Heart left ventricle (tissue), 13 donors: Measurements from ENCODE around the gene CRMP1.

Source experiments
- CTCF ChIP-seq, 12 donors: fragments of 200-600 bp; sonication (generic) in 4 of 12; IDR thresholded peaks; one replicate each; pipeline versions ENCODE4 v1.5.0 to v1.8.0; 2018 to 2022; ENCODE audit warnings: antibody characterized with exemption in 12 of 12, mild to moderate bottlenecking in 5 of 12
- POLR2A ChIP-seq, 2 donors: fragments of 450-650 bp; IDR thresholded peaks; one replicate each; pipeline ENCODE4 v1.6.1; 2017; ENCODE audit warnings: antibody characterized with exemption in 2 of 2, mild to moderate bottlenecking in 2 of 2, moderate library complexity in 2 of 2
- donor health status: ischemic (EF 13 %, LVEDD 7.1; RV severe dilation, severe dysfunction).
- donor health status: DM: no; HTN: yes; CAD: no.
- donor health status: DM: no; HTN: no; CAD: no.
- donor health status: ischemic (EF 25% LVEDD 6.9; RV normal size, moderate dysfunction).
- donor health status: ischemic (EF 25% LVEDD 5.7; RV mildly dilated, moderate dysfunction).
- donor health status: ischemic (EF 35%, LVEDD 5.7; RV mildly dilated, moderate dysfunction).
- donor health status: nonischemic (EF 11% LVEDD 7.7; RV severe dilation, severe dysfunction).
- donor health status: DM: yes; HTN: yes; CAD: no.
- donor health status: PGD.
- donor health status: ischemic (EF 29% LVEDD 5.4; RV normal size, mild dysfunction).
- donor health status: nonischemic (EF 23%, LVEDD 6.1; RV moderate dilation, normal function).

- TF ChIP-seq CTCF (IDR thresholded peaks at IDR 0.05): no peak
- no peak for TF ChIP-seq POLR2A (IDR thresholded peaks at IDR 0.05)
Observed at GRCh38 chr4:5798462-5798861, 94.4 kb downstream of the CRMP1 start.
